ENCODE results near the gene CYTH2.

The CYTH2 gene

GRCh38 chr19:48452289-48453190 is 16.6 kb upstream of the CYTH2 start:
- in situ Hi-C loops (cut with MboI; ENCODE audit: low sequenced_read_pairs), result no loop called here

GRCh38 chr19:48454150-48454730 is 14.9 kb upstream of the CYTH2 start:
- in situ Hi-C loops (cut with MboI; ENCODE audit: low sequenced_read_pairs), result no loop called here

GRCh38 chr19:48455171-48455907 is 13.8 kb upstream of the CYTH2 start, which contains the start of gene KCNJ14:
Gene KCNJ14 (plus strand): TSS chr19:48455574. CDS start chr19:48461725, 6,151 bp downstream.
- in situ Hi-C loops (cut with MboI; ENCODE audit: low sequenced_read_pairs), result no loop called here

DNA sequence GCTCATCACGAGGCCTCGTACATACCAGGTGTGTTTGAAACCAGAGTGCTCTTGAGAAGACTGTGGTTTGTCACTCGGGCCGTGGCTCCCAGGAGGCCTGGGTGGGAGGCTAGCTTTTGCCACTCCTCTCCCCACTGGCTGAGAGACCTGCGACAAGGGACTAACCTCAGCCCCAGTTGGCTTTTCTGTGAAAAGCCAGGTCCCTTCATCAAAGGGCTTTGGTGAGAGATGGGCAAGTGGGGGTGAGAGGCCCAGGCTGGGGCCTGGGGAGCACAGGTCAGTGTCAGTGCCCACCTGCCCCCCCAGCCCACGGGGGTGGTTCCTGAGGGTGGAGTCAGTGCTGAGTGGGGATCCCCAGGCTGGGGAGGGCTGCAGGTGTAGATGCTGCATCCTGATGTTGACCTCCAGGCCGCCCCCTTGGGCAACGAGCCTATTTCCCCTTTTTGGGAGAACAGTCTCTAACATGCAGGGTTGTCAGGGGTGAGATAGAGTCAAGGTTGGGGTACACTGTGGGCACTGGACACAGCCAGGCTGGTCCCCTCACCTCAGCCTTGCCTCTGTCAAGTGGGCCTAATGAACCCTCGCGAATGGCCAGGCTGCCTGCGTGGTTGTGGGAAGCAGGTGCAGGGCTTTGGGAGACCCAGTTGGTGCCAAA is 13.1 kb upstream of the CYTH2 start:
- in situ Hi-C loops (cut with MboI; ENCODE audit: low sequenced_read_pairs), result no loop called here

- in situ Hi-C loops (cut with MboI; ENCODE audit: low sequenced_read_pairs), result no loop called here
Observed at GRCh38 chr19:48456864-48457263, 12.3 kb upstream of the CYTH2 start.

- in situ Hi-C loops (cut with MboI; ENCODE audit: low sequenced_read_pairs), result no loop called here
Observed at GRCh38 chr19:48458016-48458415, 11.2 kb upstream of the CYTH2 start.

DNA sequence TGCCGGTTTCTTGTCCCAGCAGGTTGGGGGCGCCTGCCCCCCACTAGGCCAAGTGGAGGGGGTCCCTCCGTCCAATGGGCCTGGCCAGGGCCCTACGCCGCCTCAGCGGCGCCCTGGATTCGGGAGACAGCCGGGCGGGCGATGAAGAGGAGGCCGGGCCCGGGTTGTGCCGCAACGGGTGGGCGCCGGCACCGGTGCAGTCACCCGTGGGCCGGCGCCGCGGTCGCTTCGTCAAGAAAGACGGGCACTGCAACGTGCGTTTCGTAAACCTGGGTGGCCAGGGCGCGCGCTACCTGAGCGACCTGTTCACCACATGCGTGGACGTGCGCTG is 7.6 kb upstream of the CYTH2 start:
- in situ Hi-C loops (cut with MboI; ENCODE audit: low sequenced_read_pairs), result no loop called here

DNA sequence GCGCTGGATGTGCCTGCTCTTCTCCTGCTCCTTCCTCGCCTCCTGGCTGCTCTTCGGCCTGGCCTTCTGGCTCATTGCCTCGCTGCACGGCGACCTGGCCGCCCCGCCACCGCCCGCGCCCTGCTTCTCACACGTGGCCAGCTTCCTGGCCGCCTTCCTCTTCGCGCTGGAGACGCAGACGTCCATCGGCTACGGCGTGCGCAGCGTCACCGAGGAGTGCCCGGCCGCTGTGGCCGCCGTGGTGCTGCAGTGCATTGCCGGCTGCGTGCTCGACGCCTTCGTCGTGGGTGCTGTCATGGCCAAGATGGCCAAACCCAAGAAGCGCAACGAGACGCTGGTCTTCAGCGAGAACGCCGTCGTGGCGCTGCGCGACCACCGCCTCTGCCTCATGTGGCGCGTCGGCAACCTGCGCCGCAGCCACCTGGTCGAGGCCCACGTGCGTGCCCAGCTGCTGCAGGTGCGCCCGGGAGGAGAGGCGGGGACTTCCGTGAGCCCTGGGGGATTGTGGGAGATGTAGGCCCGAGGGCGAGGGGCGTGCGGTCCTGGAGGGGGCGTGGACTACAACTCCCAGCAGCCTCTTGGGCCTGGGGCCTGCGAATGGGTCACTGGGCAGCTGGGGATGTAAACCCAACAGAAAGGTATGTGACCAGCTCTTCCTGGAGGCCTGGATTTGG is 7.0 kb upstream of the CYTH2 start:
- in situ Hi-C loops (cut with MboI; ENCODE audit: low sequenced_read_pairs), result no loop called here

DNA sequence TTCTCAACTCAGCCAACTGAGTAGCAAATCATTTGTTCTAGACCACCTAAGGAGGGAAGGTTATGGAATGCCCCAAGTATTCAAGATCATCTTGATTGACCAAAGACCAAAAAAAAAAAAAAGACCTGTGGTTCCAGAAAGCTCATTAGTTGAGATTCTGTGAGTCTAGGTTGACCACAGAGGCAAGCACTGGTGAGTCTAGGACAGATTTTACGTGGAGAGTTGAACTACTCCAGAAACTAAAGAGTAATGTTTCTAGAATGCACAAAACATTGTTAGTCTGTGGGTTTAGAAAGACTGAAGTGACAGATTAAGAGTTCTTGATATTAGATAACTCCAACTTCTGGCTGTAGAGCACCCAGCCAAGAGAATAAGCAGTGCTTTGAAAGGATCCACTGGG is 4.0 kb upstream of the CYTH2 start:
- in situ Hi-C loops (cut with MboI; ENCODE audit: low sequenced_read_pairs), result no loop called here

- in situ Hi-C loops (cut with MboI; ENCODE audit: low sequenced_read_pairs), result no loop called here
Observed at GRCh38 chr19:48466561-48467325, 2.4 kb upstream of the CYTH2 start.

DNA sequence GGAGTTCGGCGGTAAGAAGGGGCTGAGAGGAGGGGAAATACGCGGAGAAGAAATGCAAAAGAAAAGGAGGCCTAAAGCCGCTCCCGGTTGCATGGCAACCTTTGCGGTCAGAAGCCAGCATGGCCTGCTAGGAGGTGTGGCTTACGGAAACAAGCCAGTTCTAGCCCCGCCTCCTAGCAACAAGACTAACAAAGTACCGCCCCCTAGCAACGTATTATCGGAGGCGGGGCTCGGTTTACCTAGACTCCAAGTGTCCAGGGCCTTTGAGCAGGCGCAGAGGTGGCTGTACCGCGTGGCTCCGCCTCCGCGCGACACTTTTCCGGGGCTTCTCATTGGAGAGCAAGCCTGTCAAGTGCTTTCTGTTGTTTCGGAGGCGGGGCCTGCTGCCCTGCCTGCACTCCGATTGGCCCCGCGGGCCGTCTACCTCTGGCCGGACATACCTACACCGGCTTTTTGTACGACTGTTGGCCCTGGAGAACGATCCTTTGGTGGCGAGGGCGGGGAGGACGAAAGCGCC is 339 bp upstream of the CYTH2 start:
- in situ Hi-C loops (cut with MboI; ENCODE audit: low sequenced_read_pairs), result no loop called here

DNA sequence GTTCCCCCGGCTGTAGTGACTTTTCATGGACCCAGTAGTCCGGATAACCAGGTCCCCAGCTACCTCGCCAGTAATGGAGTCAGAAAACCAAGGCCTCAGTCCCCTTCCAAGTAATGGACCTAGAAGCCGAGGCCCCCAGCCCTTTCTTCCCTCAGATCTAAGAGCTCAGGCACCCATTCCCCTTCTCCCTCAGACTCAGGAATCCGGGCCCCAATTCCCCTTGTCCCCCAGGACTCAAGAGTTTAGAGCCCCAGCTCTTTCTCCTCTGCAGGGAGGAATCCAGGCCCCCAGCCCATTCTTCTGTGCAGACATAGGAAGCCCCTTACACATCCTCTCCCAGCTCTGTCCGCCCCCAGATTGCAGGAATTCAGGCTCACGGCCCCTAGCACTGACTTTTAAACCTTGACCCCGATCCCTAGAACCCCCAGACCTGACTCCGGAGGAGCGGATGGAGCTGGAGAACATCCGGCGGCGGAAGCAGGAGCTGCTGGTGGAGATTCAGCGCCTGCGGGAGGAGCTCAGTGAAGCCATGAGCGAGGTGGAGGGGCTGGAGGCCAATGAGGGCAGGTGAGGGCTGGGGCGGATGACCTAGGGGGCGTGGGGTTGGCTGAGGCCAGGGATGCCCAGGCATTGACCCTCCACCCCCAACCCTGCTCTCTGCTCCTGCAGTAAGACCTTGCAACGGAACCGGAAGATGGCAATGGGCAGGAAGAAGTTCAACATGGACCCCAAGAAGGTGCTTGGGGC is 938 bp downstream of the CYTH2 start:
- in situ Hi-C loops (cut with MboI; ENCODE audit: low sequenced_read_pairs), result no loop called here

- in situ Hi-C loops (cut with MboI; ENCODE audit: low sequenced_read_pairs), result no loop called here
Observed at GRCh38 chr19:48470856-48471255, 1.7 kb downstream of the CYTH2 start.

DNA sequence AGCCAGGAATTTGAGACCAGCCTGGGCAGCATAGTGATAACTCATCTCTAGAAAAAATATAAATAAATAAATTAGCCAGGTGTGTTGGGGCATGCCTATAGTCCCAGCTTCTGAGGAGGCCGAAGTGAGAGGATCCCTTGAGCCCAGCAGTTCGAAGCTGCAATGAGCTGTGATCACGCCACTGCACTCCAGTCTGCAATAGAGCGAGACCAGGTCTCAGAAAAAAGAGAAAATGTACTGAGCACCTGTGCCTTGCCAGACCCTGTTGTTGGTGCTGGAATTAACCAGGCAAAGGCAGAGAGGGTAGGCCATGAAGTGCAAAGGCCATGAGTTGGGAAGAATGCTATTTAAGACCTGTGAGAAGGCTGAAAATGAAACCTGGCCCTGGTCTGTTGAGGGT is 2.7 kb downstream of the CYTH2 start:
- in situ Hi-C loops (cut with MboI; ENCODE audit: low sequenced_read_pairs), result no loop called here

DNA sequence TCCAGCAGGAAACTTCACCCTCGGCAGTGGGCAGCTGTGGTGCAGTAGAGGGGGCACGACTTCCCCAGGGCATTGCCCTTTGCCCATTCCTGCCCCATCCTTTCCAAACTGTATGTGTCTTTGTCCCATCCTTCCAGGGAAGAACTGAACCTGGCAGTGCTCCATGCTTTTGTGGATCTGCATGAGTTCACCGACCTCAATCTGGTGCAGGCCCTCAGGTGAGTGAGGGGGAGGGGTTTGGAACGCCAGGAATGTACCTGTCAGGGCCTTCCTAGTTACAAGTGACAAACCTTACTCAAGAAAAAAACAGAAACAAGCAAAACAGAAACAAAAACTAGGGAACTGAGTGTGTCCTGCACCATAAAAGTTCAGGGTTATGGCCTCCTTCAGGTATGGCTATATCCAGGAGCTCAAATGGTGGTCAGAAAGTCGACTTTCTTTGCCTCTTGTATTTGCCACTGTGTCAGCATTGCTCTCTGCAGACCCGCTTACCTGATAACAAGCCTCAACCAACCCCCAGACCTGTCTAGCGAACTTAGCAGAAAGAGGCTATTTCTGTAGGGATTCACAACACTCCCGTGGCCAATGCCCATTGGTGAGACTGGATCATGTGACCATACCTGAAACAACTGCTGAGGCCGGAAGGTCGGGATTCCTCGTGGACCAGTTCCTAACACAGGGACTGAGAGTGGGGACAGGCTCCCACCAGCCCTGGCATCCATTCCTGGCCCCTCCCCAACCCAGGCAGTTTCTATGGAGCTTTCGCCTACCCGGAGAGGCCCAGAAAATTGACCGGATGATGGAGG is 4.2 kb downstream of the CYTH2 start:
- in situ Hi-C loops (cut with MboI; ENCODE audit: low sequenced_read_pairs), result no loop called here

- in situ Hi-C loops (cut with MboI; ENCODE audit: low sequenced_read_pairs), result no loop called here
Observed at GRCh38 chr19:48474084-48474592, 5.0 kb downstream of the CYTH2 start.

- in situ Hi-C loops (cut with MboI; ENCODE audit: low sequenced_read_pairs), result no loop called here
Observed at GRCh38 chr19:48475369-48476068, 6.3 kb downstream of the CYTH2 start.
